K562 (cell line): ENCODE results near the gene SLFN5.

Experiments used
- CAMTA2 ChIP-seq: fragments of 250-450 bp; sonication (Bioruptor Pico); conservative IDR thresholded peaks from 2 replicates; pipeline ENCODE4 v1.5.1; 2022
- DNMT1 ChIP-seq: fragments of 450-650 bp; IDR thresholded peaks from 2 replicates; pipeline ENCODE4 v1.6.1; 2016; ENCODE audit warnings: antibody characterized with exemption, mild to moderate bottlenecking
- EP300 ChIP-seq: IDR thresholded peaks from 2 replicates; pipeline ENCODE4 v1.6.1; 2012; ENCODE audit warnings: low read length, improper control_type of control experiment
- EZH2 ChIP-seq: IDR thresholded peaks from 2 replicates; pipeline ENCODE4 v1.6.1; 2012; ENCODE audit warnings: low read depth, mild to moderate bottlenecking, inconsistent platforms, low read length, borderline replicate concordance
- NR2C1 ChIP-seq, 2 experiments: fragments of 450-650 bp; IDR thresholded peaks; 2 replicates each; pipeline ENCODE4 v1.6.1; 2017; ENCODE audit warnings: mild to moderate bottlenecking in 2 of 2, antibody characterized with exemption in 1 of 2, inconsistent platforms in 1 of 2, missing compliant biosample characterization in 1 of 2, missing genetic modification characterization in 1 of 2
- RBM34 ChIP-seq: fragments of 200-400 bp; formaldehyde crosslinking; IDR thresholded peaks from 2 replicates; pipeline ENCODE4 v1.6.1; 2018; ENCODE audit warnings: low read length, borderline replicate concordance; ENCODE audit not compliant: insufficient read depth
- SMARCA4 ChIP-seq: fragments of 450-650 bp; IDR thresholded peaks from 2 replicates; pipeline ENCODE4 v1.6.1; 2016
- SRSF9 ChIP-seq: fragments of 200-400 bp; formaldehyde crosslinking; IDR thresholded peaks from 2 replicates; pipeline ENCODE4 v1.6.1; 2017; ENCODE audit warnings: low read depth, low read length, borderline replicate concordance
- ZNF3 ChIP-seq: fragments of 250-450 bp; sonication (Bioruptor Pico); IDR thresholded peaks from 2 replicates; pipeline ENCODE4 v1.5.0; 2021; ENCODE audit warnings: mild to moderate bottlenecking, moderate library complexity
- ZNF778 ChIP-seq: fragments of 450-650 bp; formaldehyde crosslinking; IDR thresholded peaks from 2 replicates; pipeline ENCODE4 v1.4.0; 2020; ENCODE audit warnings: mild to moderate bottlenecking, moderate library complexity
- TF ChIP-seq, protein P1 (sequence below), 3 experiments: IDR thresholded peaks in 2 of 3; conservative IDR thresholded peaks in 1 of 3; 2 replicates each; pipeline ENCODE4 v1.5.1; 2011 to 2012; ENCODE audit warnings: low read length in 3 of 3, mild to moderate bottlenecking in 3 of 3, control low read depth in 2 of 3, improper control_type of control experiment in 1 of 3, inconsistent platforms in 1 of 3, low read depth in 1 of 3, mixed read lengths in 1 of 3, moderate library complexity in 1 of 3; ENCODE audit not compliant: insufficient read depth in 2 of 3
- TF ChIP-seq, protein P2 (sequence below), 2 experiments: IDR thresholded peaks; 2 replicates each; pipeline ENCODE4 v1.6.1; 2011; ENCODE audit warnings: borderline replicate concordance in 1 of 2, control low read depth in 1 of 2, low read depth in 1 of 2, low read length in 1 of 2, mild to moderate bottlenecking in 1 of 2, mixed read lengths in 1 of 2, moderate library complexity in 1 of 2; ENCODE audit not compliant: insufficient read depth in 1 of 2, insufficient read length in 1 of 2, poor library complexity in 1 of 2, severe bottlenecking in 1 of 2; ENCODE audit errors: extremely low read depth in 1 of 2
- TF ChIP-seq, protein P3 (sequence below): sonication (generic); formaldehyde crosslinking; IDR thresholded peaks from 2 replicates; pipeline ENCODE4 v1.8.0; 2022; ENCODE audit warnings: mild to moderate bottlenecking, missing genetic modification reagents, borderline replicate concordance

DNA sequence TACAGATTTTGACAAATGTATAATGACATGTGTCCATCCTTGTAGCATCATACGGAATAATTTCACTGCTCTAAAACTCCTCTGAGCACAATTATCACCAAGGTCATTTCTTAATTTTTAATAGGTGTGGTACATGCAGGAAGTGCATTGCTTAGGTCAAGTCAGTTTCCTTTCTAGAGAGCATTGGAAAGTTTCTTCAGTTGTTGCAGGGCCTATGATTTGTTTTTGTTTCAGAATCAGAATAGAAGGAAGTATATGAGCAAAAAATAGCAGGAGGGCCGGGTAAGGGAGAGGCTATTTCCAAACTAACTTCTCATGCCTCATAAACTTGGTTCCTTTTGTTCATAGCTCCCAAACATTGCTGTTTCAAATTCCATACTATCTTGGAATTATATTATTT lies 24.0 kb upstream of the SLFN5 start:
- TF ChIP-seq SRSF9, result no peak
- TF ChIP-seq EP300, result no peak
- TF ChIP-seq CAMTA2 (CRISPR knock-in tag), result no peak
- no peak for TF ChIP-seq ZNF3 (CRISPR knock-in tag)
- TF ChIP-seq, protein P1, sequence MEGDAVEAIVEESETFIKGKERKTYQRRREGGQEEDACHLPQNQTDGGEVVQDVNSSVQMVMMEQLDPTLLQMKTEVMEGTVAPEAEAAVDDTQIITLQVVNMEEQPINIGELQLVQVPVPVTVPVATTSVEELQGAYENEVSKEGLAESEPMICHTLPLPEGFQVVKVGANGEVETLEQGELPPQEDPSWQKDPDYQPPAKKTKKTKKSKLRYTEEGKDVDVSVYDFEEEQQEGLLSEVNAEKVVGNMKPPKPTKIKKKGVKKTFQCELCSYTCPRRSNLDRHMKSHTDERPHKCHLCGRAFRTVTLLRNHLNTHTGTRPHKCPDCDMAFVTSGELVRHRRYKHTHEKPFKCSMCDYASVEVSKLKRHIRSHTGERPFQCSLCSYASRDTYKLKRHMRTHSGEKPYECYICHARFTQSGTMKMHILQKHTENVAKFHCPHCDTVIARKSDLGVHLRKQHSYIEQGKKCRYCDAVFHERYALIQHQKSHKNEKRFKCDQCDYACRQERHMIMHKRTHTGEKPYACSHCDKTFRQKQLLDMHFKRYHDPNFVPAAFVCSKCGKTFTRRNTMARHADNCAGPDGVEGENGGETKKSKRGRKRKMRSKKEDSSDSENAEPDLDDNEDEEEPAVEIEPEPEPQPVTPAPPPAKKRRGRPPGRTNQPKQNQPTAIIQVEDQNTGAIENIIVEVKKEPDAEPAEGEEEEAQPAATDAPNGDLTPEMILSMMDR (IDR thresholded peaks at IDR 0.05 in 2 of 3, conservative IDR thresholded peaks at IDR 0.05 in 1 of 3; ENCODE audit: insufficient read depth in 2 of 3, low read depth in 1 of 3, low read length in 3 of 3), result no peak
- TF ChIP-seq, protein P2, sequence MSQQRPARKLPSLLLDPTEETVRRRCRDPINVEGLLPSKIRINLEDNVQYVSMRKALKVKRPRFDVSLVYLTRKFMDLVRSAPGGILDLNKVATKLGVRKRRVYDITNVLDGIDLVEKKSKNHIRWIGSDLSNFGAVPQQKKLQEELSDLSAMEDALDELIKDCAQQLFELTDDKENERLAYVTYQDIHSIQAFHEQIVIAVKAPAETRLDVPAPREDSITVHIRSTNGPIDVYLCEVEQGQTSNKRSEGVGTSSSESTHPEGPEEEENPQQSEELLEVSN (IDR thresholded peaks at IDR 0.05; ENCODE audit: borderline replicate concordance in 1 of 2, extremely low read depth in 1 of 2, insufficient read depth in 1 of 2, insufficient read length in 1 of 2, low read depth in 1 of 2, low read length in 1 of 2, poor library complexity in 1 of 2, severe bottlenecking in 1 of 2), result no peak
- TF ChIP-seq DNMT1, result no peak
- no peak for TF ChIP-seq SMARCA4
- TF ChIP-seq, protein P3, sequence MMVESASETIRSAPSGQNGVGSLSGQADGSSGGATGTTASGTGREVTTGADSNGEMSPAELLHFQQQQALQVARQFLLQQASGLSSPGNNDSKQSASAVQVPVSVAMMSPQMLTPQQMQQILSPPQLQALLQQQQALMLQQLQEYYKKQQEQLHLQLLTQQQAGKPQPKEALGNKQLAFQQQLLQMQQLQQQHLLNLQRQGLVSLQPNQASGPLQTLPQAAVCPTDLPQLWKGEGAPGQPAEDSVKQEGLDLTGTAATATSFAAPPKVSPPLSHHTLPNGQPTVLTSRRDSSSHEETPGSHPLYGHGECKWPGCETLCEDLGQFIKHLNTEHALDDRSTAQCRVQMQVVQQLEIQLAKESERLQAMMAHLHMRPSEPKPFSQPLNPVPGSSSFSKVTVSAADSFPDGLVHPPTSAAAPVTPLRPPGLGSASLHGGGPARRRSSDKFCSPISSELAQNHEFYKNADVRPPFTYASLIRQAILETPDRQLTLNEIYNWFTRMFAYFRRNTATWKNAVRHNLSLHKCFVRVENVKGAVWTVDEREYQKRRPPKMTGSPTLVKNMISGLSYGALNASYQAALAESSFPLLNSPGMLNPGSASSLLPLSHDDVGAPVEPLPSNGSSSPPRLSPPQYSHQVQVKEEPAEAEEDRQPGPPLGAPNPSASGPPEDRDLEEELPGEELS (CRISPR knock-in tag), result no peak
- no peak for TF ChIP-seq EZH2
- no peak for TF ChIP-seq ZNF778 (CRISPR knock-in tag)
- TF ChIP-seq RBM34, result no peak
- no peak for TF ChIP-seq NR2C1 (IDR thresholded peaks at IDR 0.05)
- TF ChIP-seq NR2C1 (tag; IDR thresholded peaks at IDR 0.05), result no peak
